AG09319 (cell line): ENCODE measurements around the gene ENOX1.

Experiments used
- DNase-seq: peaks from one replicate; pipeline ENCODE4 v3.0.0-alpha.2; 2010; ENCODE audit warnings: low read depth; ENCODE audit errors: extremely low read depth
- TF ChIP-seq, protein P1 (sequence below): IDR thresholded peaks from 2 replicates; pipeline ENCODE4 v1.5.1; 2011; ENCODE audit warnings: low read depth, mild to moderate bottlenecking, inconsistent platforms, low read length, moderate library complexity

The ENOX1 gene

GRCh38 chr13:43614063-43614462 is 172.7 kb downstream of the ENOX1 start:
- TF ChIP-seq, protein P1, sequence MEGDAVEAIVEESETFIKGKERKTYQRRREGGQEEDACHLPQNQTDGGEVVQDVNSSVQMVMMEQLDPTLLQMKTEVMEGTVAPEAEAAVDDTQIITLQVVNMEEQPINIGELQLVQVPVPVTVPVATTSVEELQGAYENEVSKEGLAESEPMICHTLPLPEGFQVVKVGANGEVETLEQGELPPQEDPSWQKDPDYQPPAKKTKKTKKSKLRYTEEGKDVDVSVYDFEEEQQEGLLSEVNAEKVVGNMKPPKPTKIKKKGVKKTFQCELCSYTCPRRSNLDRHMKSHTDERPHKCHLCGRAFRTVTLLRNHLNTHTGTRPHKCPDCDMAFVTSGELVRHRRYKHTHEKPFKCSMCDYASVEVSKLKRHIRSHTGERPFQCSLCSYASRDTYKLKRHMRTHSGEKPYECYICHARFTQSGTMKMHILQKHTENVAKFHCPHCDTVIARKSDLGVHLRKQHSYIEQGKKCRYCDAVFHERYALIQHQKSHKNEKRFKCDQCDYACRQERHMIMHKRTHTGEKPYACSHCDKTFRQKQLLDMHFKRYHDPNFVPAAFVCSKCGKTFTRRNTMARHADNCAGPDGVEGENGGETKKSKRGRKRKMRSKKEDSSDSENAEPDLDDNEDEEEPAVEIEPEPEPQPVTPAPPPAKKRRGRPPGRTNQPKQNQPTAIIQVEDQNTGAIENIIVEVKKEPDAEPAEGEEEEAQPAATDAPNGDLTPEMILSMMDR, result no peak
- no peak for DNase-seq

DNA sequence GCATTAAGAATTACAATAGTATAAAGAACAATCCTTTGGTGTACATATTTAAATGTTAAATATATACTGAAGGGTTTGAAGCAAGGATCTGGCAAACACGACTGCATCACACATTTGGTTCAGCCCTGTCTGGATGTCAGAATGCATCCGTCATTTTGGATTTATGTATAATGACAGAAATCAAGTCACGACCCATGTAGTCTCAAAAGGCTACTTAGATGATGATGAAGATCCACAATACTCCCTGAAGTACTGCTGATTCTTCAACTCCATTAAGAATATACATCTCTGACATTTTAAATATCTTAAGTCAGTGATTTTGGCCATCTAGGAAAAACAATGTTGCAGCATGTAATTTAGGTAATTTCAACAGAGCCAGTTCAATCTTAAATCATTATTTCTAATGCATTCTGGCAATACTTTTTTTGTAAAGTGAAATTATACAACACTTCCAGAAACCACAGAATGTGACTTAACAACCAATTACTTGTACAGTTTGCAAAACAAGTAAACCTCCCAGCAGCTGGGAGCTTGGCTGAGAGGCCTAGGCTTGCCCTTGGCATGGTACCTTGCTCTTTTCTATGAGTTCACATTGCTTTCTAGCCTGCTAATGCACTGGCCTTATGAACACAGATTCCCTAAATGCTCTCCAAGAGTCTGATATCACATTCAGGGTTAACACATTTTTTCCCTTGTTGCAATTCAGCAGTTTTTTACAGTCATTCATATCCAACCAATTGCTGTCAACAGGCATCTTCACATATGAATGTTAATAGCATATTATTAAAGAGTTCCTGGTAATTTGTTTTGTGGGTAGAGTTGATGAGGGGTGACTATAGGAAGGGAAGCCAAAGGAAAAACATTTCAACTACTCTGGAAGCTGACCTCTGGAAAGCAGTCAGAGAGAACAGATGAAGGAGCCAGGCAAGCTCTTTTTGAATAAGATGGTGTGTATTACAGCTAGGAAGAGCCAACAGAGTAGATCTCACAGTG is 175.2 kb downstream of the ENOX1 start:
- TF ChIP-seq, protein P1, result no peak
- no peak for DNase-seq

DNA sequence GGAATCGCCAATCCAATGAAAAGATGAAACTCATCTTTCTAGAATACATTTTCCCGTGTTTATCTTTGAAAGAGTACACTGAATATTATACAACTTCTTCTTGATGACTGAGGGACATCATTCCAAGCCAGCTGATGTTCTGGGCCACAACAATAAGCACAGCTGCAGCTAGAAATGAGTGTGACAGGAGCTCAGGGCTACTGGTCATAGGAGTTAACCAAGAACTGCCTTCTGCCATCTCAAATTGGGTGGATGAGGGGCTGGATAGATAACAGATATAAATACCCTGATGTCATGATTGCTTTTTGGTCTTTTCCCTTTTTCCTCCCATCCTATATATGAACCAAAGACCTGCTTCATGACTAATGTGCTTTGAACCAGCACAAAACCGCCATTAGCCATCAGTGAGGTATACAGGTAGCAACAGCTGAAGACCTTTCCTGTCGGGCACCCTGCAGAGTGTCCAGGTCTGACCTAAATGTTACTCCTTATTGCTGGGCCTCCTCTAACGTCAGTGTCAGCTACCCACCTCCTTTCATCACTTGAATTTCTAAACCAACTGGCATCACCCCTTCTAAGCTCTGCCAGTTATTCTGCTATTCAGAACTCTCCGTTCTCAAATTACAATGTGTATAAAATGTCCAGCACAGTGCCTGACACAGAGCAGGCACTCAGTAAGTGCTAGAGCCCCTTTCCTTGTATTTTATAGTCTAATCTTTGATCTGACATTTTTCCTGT is 178.2 kb downstream of the ENOX1 start:
- TF ChIP-seq, protein P1, result no peak
- DNase-seq, result no peak

- TF ChIP-seq, protein P1, result no peak
Measured at GRCh38 chr13:43597599-43597945, 189.2 kb downstream of the ENOX1 start.

DNA sequence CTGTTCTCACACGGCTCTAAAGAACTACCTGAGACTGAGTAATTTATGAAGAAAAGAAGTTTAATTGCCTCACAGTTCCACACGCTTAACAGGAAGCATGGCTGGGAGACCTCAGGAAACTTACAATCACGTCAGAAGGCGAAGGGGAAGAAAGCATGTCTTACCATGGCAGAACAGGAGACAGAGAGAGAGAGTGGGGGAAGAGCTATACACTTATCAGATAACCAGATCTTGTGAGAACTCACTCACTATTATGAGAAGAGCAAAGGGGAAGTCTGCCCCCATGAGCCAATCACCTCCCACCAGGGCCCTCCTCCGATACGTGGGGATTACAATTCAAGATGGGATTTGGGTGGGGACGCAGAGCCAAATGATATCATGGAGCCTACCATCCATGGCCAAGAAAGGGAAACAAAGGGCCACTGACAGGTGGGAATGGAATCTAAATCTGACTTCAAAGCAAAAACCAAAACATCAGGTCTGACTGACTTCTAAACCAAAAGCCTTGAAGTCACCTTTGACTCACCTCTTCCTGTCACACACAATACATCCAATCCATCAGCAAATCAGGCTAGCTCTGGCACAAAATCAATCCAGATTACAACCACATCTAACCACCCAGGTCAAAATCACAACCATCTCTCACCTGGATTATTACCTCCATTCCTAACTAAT is 189.7 kb downstream of the ENOX1 start:
- TF ChIP-seq, protein P1, result no peak
- no peak for DNase-seq

More at GRCh38 chr13:43597599-43597945, 189.2 kb downstream of the ENOX1 start:
- no peak for DNase-seq

- DNase-seq, result no peak
- TF ChIP-seq, protein P1, result no peak
Measured at GRCh38 chr13:43596006-43596405, 190.8 kb downstream of the ENOX1 start.
